Measurements from ENCODE around the gene NBPF9.
"Not testable (repeated sequence)": the region's sequence is repeated elsewhere in the genome, so short reads cannot be mapped to it uniquely, and the experiment has no call there.

NBPF9 gene

GRCh38 chr1:149013513-149013912, 89.8 kb downstream of the NBPF9 start:
- not testable (repeated sequence) for DNase-seq

- not testable (repeated sequence) for DNase-seq
These were observed 90.8 kb downstream of the NBPF9 start for GRCh38 chr1:149012599-149012998.

DNA sequence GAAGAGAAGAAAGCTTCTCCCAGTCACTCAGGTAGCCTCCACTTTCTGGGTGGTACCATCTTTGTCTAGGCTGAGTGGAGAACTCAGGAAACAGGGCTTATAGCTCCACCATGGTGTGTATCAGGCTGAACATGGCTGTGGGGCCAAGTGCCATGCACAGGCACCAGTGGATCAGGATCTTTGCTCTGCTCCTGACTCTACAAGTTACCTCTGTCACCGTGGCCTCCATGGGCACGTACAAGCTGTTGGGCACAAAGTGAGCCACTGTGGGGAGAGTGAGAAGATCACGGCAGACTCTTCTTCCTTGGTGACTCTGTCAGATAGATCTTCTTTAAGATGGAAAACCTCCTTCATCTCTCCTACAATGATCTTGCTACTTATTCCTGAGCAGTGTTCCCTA, 93.6 kb downstream of the NBPF9 start:
- not testable (repeated sequence) for DNase-seq

- DNase-seq, result not testable (repeated sequence)
These were observed 94.6 kb downstream of the NBPF9 start for GRCh38 chr1:149008769-149009168.

- not testable (repeated sequence) for DNase-seq
These were observed 95.0 kb downstream of the NBPF9 start for GRCh38 chr1:149008326-149008725.
